ENCODE results near the gene SLA2.
A peak's percentile ranks its signal among the peaks of the same experiment; 100 is the strongest.

Gene SLA2

GRCh38 chr20:36579996-36580545 lies 65.9 kb downstream of the SLA2 start:
- no peak for TF ChIP-seq CTCF (IDR thresholded peaks at IDR 0.05; ENCODE audit: insufficient read depth, low read depth, low read length, missing control alignments)
- DNase-seq (ENCODE audit: low read depth), result no peak
- no peak overlapping the region for H3K4me3 ChIP-seq (ENCODE audit: low read length)

GRCh38 chr20:36578356-36579041 lies 67.5 kb downstream of the SLA2 start:
- no peak for TF ChIP-seq CTCF (IDR thresholded peaks at IDR 0.05; ENCODE audit: insufficient read depth, low read depth, low read length, missing control alignments)
- DNase-seq (ENCODE audit: low read depth), result no peak
- no peak overlapping the region for H3K4me3 ChIP-seq (ENCODE audit: low read length)

GRCh38 chr20:36576081-36576445 lies 69.9 kb downstream of the SLA2 start:
- TF ChIP-seq CTCF (IDR thresholded peaks at IDR 0.05; ENCODE audit: insufficient read depth, low read depth, low read length, missing control alignments), result no peak
- DNase-seq (ENCODE audit: low read depth), result no peak
- H3K4me3 ChIP-seq (ENCODE audit: low read length), result no peak overlapping the region

DNA sequence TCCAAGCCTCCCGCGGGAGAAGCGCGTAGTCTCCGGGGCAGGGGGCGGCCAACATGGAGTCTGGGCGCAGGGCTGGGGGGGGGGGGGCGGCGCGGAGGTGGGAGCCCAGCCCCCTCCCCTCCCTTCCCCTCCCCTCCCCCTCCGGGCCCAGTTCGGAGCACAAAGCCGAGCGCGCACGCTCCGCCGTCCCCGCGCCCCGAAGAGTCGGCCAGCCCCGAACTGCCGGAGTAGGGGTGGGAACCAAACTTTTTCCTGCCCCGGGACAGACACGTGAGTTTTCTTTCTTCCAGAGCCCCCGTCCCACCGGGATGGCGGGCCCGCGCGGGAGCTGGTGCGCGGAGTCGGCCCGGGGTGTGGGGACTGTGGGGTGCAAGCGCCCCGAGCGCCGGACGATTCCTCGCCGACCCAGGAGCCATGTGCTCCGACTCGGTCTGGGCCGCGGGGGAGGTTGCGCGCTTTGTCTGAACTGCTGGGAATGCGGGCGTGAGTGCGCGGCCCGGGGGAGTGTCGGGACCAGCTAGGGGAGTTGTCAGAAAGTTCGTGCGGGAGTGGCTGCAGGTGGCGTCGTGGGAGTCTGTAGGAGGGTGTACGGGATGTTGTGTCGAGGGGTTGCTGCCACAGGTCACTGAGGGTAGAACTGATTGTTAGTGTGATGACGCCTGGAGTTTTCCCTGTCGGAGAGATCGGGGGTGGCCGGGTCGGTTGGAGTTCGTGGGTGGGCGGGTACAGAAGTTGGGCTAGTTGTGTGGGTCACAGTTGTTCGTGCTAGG lies 71.4 kb downstream of the SLA2 start:
- no peak for TF ChIP-seq CTCF (IDR thresholded peaks at IDR 0.05; ENCODE audit: insufficient read depth, low read depth, low read length, missing control alignments)
- peak; percentile 51 for DNase-seq (ENCODE audit: low read depth)
- peak overlapping the region; percentile 63 for H3K4me3 ChIP-seq (ENCODE audit: low read length)

DNA sequence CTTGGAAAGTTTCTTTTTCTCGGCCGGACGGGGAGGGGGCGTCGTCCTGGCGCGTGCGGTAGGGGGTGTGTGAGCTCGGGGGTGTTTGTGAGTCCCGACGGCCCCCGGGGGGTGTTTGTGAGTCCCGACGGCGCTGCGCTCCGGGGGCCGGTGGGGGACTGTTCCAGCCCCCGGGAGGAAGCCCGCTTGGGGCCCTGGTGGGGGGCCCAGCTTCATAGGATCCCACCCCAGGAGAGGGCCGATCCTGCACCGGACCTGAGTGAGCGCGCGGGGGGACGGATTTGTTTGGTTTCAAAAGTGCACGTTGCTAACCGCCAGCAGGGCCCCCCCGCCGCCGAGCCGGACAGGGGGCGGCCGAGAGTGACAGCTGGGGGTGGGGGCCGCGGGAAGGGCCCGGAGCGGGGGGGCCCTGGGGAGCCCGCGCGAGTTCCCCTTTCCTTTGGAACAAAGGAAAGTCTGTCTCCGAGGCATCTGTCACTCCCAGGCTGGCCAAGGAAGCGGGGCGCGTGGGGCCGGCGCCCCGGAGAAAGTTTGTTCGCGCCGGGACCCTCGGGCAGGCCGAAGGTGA lies 72.1 kb downstream of the SLA2 start:
- no peak for TF ChIP-seq CTCF (IDR thresholded peaks at IDR 0.05; ENCODE audit: insufficient read depth, low read depth, low read length, missing control alignments)
- DNase-seq (ENCODE audit: low read depth), result no peak
- peak overlapping the region; percentile 63 for H3K4me3 ChIP-seq (ENCODE audit: low read length)

DNA sequence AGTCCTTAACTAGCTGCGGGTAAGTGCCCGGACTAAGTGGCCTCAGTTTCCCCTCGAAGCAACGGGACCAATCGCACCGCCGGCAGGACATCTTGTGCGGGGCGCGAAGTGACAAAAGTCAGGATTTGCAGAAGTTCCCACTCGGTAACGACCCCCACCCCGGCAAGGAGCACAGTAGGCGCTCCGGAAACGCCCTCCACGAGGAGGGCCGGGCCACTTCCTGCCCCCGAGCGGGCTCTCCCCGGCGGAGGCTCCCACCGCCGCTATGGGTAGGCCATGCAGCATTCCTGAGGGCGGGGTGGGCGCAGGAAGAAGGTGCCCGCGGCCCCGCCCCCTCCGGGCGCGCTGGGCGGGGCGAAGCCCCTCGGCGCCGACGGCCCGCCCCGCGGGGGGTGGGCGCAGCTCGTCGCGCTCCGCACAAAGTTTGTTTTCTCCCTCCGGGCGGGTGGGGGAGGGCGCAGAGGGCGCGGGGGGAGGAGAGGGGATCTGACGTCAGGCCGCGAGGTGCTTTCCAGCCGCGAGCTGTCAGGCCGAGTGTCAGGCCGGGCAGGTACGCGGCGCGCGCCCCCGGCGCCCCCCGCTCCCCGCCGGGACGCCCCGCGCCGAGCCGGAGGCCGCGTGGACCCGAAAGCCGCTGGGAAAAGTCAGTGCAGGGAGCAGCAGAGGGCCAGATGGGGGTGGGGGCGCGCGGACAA lies 72.7 kb downstream of the SLA2 start, which contains the start of gene TGIF2:
Gene TGIF2, plus strand, starts transcription at position 495 of the 695 bp plus-strand sequence. CDS start 5,178 bp downstream, outside the sequence.
- no peak for TF ChIP-seq CTCF (IDR thresholded peaks at IDR 0.05; ENCODE audit: insufficient read depth, low read depth, low read length, missing control alignments)
- DNase-seq (ENCODE audit: low read depth), result peak; percentile 66
- H3K4me3 ChIP-seq (ENCODE audit: low read length), result peak within 1 kb of the TSS; percentile 63
